NCI-H1417 treated with DMSO at 0.1 percent for 48 hours (cell line): Measurements from ENCODE around the gene KIF16B.

Source experiments
- DNase-seq: peaks from one replicate; lab custom pipeline; 2025; lab: John Stamatoyannopoulos, UW

Gene KIF16B

GRCh38 chr20:16394784-16395183 lies 178.5 kb downstream of the KIF16B start:
- DNase-seq, result no peak

GRCh38 chr20:16393836-16394235 lies 179.4 kb downstream of the KIF16B start:
- no peak for DNase-seq

- DNase-seq, result no peak
Measured at GRCh38 chr20:16393297-16393696, 180.0 kb downstream of the KIF16B start.

GRCh38 chr20:16392346-16392745 lies 180.9 kb downstream of the KIF16B start:
- no peak for DNase-seq

GRCh38 chr20:16390991-16391390 lies 182.3 kb downstream of the KIF16B start:
- no peak for DNase-seq

GRCh38 chr20:16388731-16389130 lies 184.5 kb downstream of the KIF16B start:
- DNase-seq, result no peak

GRCh38 chr20:16387666-16388065 lies 185.6 kb downstream of the KIF16B start:
- DNase-seq, result no peak

GRCh38 chr20:16385891-16386290 lies 187.4 kb downstream of the KIF16B start:
- no peak for DNase-seq

GRCh38 chr20:16385462-16385861 lies 187.8 kb downstream of the KIF16B start:
- no peak for DNase-seq

- DNase-seq, result no peak
Measured at GRCh38 chr20:16381444-16381843, 191.8 kb downstream of the KIF16B start.

- DNase-seq, result no peak
Measured at GRCh38 chr20:16378712-16379370, 194.4 kb downstream of the KIF16B start.

GRCh38 chr20:16378122-16378521 lies 195.1 kb downstream of the KIF16B start:
- DNase-seq, result no peak

- DNase-seq, result no peak
Measured at GRCh38 chr20:16369441-16369840, 203.8 kb downstream of the KIF16B start.

- no peak for DNase-seq
Measured at GRCh38 chr20:16368645-16369292, 204.5 kb downstream of the KIF16B start.

- DNase-seq, result no peak
Measured at GRCh38 chr20:16367948-16368560, 205.2 kb downstream of the KIF16B start.

GRCh38 chr20:16366529-16366928 lies 206.7 kb downstream of the KIF16B start:
- DNase-seq, result no peak

- no peak for DNase-seq
Measured at GRCh38 chr20:16364320-16364687, 208.9 kb downstream of the KIF16B start.

GRCh38 chr20:16363506-16364319 lies 209.5 kb downstream of the KIF16B start:
- DNase-seq, result no peak

GRCh38 chr20:16362642-16363041 lies 210.6 kb downstream of the KIF16B start:
- DNase-seq, result no peak

- no peak for DNase-seq
Measured at GRCh38 chr20:16360668-16361067, 212.6 kb downstream of the KIF16B start.

- DNase-seq, result no peak
Measured at GRCh38 chr20:16353417-16353781, 219.8 kb downstream of the KIF16B start.

GRCh38 chr20:16352751-16353416 lies 220.4 kb downstream of the KIF16B start:
- DNase-seq, result no peak
